Naive thymus-derived CD4-positive, alpha-beta T cell (primary cell): ENCODE measurements around the gene RPL18. TPM values are rescaled to one million over a fixed set of nuclear protein-coding genes. Genes with fewer than 3 reads are reported as not detected.

Experiments
- ATAC-seq: fragments of 150-1000 bp; cut with Tn5 transposase; 2 replicates; pipeline ENCODE4 v1.10.0; 2021; ENCODE audit warnings: mild to moderate bottlenecking, moderate library complexity
- CTCF ChIA-PET: fragments of 350-600 bp; sonication (Branson Sonifier 250); formaldehyde crosslinking; loops from one replicate; lab custom pipeline; 2021; ENCODE audit warnings: antibody characterized with exemption; lab: Charles Lee
- POLR2A ChIA-PET: fragments of 350-600 bp; sonication (Branson Sonifier 250); formaldehyde crosslinking; loops from one replicate; lab custom pipeline; 2021; ENCODE audit warnings: antibody characterized with exemption, inconsistent platforms; lab: Charles Lee
- DNase-seq, 9 donors: peaks; one replicate each; pipeline versions ENCODE4 v3.0.0 to v3.0.0-alpha.2; 2020 to 2022; ENCODE audit warnings: mixed read lengths in 1 of 9
- H3K27ac ChIP-seq: one replicate; pipeline ENCODE4 v1.7.0; 2013; ENCODE audit warnings: mild to moderate bottlenecking, low read depth, low read length, moderate library complexity
- H3K27me3 ChIP-seq, 2 donors: one replicate each; pipeline ENCODE4 v1.7.0; 2013; ENCODE audit warnings: low read length in 2 of 2, mild to moderate bottlenecking in 2 of 2, moderate library complexity in 2 of 2; ENCODE audit not compliant: control insufficient read depth in 2 of 2, insufficient read depth in 2 of 2
- H3K36me3 ChIP-seq, 3 experiments: 1 replicate in 2 of 3; 2 replicates in 1 of 3; pipeline ENCODE4 v1.7.0; 2013; ENCODE audit warnings: low read length in 3 of 3, mild to moderate bottlenecking in 3 of 3, moderate library complexity in 1 of 3; ENCODE audit not compliant: insufficient read depth in 3 of 3, control insufficient read depth in 2 of 3
- H3K4me1 ChIP-seq, 2 donors: one replicate each; pipeline ENCODE4 v1.7.0; 2013; ENCODE audit warnings: low read length in 2 of 2, mild to moderate bottlenecking in 2 of 2, moderate library complexity in 1 of 2; ENCODE audit not compliant: control insufficient read depth in 2 of 2, insufficient read depth in 2 of 2
- H3K4me3 ChIP-seq: 2 replicates; pipeline ENCODE4 v1.7.0; 2013; ENCODE audit warnings: mild to moderate bottlenecking, low read length
- H3K9me3 ChIP-seq, 3 experiments: 1 replicate in 2 of 3; 2 replicates in 1 of 3; pipeline ENCODE4 v1.7.0; 2013; ENCODE audit warnings: low read length in 3 of 3; ENCODE audit not compliant: control insufficient read depth in 2 of 3
- H3K27ac Mint-ChIP-seq, 9 donors: one replicate each; pipeline ENCODE4 v1.8.0; 2020 to 2022; ENCODE audit warnings: mixed read lengths in 9 of 9, mild to moderate bottlenecking in 8 of 9, moderate library complexity in 5 of 9, inconsistent platforms in 2 of 9
- H3K27me3 Mint-ChIP-seq, 5 donors: one replicate each; pipeline ENCODE4 v1.8.0; 2021 to 2022; ENCODE audit warnings: mixed read lengths in 5 of 5, mild to moderate bottlenecking in 1 of 5
- H3K36me3 Mint-ChIP-seq, 5 donors: one replicate each; pipeline ENCODE4 v1.8.0; 2020 to 2022; ENCODE audit warnings: mixed read lengths in 5 of 5, mild to moderate bottlenecking in 3 of 5, inconsistent platforms in 1 of 5
- H3K4me1 Mint-ChIP-seq, 7 donors: one replicate each; pipeline ENCODE4 v1.8.0; 2020 to 2022; ENCODE audit warnings: mixed read lengths in 7 of 7, mild to moderate bottlenecking in 3 of 7, inconsistent platforms in 1 of 7
- H3K4me3 Mint-ChIP-seq, 10 donors: one replicate each; pipeline ENCODE4 v1.8.0; 2020 to 2022; ENCODE audit warnings: mild to moderate bottlenecking in 10 of 10, mixed read lengths in 10 of 10, moderate library complexity in 6 of 10, inconsistent platforms in 2 of 10
- H3K9me3 Mint-ChIP-seq, 11 donors: one replicate each; pipeline ENCODE4 v1.8.0; 2020 to 2022; ENCODE audit warnings: mixed read lengths in 11 of 11, mild to moderate bottlenecking in 4 of 11, inconsistent platforms in 1 of 11, moderate library complexity in 1 of 11
- intact Hi-C, 2 donors: fragments of 100-400 bp; cut with micrococcal nuclease; formaldehyde crosslinking; loops; one replicate each; pipeline ENCODE4 v1.15.1; 2023
- polyA plus RNA-seq, 2 donors: library from polyadenylated mRNA; unstranded; fragments of 300-500 nt; fragmentation: Illumina TruSeq; gene quantifications; one replicate each; pipeline ENCODE4 v1.2.3, GENCODE V29; 2021
- total RNA-seq, 6 experiments: library from RNA in 5 of 6; stranded (reverse) in 5 of 6; gene quantifications; 1 replicate in 5 of 6; 2 replicates in 1 of 6; pipeline ENCODE4 v1.2.3 and lab custom pipeline; 2021 to 2026

RPL18 gene
- total and polyA plus RNA-seq, 7 experiments from 2014 or later = 1,570 to 2,826 (median 2,813) TPM

DNA sequence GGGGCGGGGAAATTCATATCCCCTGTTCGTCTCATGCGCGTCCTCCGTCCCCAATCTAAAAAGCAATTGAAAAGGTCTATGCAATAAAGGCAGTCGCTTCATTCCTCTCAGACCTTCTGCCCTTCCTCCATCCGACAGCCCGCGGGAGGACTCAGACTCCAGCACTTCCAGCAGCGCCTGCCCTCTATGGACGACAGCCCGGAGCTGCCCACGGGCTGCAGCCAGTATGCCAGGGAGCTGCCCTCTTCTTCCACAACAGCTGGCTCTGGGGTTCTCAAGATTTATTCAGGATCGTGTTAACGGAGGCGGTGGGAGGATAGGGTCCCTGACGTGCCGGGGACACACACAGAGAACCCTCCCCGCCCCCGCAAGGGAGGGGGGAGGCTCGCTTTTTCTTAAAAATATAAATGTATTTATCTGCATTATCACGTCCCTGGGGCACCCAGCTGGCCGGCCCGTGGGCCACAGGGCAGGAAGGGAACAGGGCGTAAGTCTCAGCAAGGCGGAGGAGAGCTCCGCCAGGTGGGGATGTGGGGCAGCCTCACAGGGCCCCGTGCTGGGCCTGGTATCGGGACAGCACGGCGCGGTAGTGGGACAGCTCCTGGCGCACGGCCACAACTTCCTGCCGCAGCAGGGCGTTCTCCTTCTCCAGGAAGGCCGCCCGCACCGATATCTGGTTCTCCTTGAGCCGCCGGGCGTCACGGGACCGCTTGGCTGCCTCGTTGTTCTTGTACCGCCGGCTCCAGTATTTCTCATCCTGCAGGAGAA is 11.5 kb upstream of the RPL18 start:
- no peak for ATAC-seq
- Histone ChIP-seq H3K36me3 (peaks cover 4 to 65% (median 11%) of the 10 kb centered on the region in 3 experiments), H3K4me3 (no peak overlapping the region), H3K27ac (peak overlapping the region; percentile 11), H3K27me3 (no peaks in the 10 kb centered on the region), H3K4me1 (peaks cover 29 to 32% of the 10 kb centered on the region in 2 donors), H3K9me3 (no peaks in the 10 kb centered on the region)
- intact Hi-C loops = loop anchor here (10.0 kb wide), 3 partner anchors 484 to 1244 kb away; partner anchors contain the start of genes AKT1S1 (in 1 of the 2), C19orf73 (in 1 of the 2), LIN7B (in 1 of the 2) and PPFIA3 (in 1 of the 2)
- H3K27ac Mint-ChIP-seq = peak overlapping the region in 5 of 9 donors; percentile 41 to 79 (median 56)
- peaks cover 0 to 5% (median 0%) of the 10 kb centered on the region in 11 donors for H3K9me3 Mint-ChIP-seq
- peaks cover 0 to 13% (median 4%) of the 10 kb centered on the region in 5 donors for H3K36me3 Mint-ChIP-seq
- ChIA-PET CTCF (no interaction called here), POLR2A (interaction anchor here (0.7 to 7.5 kb wide), 5 partner anchors 8 to 107 kb away, joined by 3 to 73 read pairs (median 6); partner anchors contain the start of genes CA11, RPL18 and SPHK2)
- peak overlapping the region in 4 of 10 donors; percentile 23 to 38 (median 32) for H3K4me3 Mint-ChIP-seq
- DNase-seq = no peak
- no peaks in the 10 kb centered on the region for H3K27me3 Mint-ChIP-seq
- H3K4me1 Mint-ChIP-seq = peaks cover 4 to 45% (median 34%) of the 10 kb centered on the region in 7 donors

DNA sequence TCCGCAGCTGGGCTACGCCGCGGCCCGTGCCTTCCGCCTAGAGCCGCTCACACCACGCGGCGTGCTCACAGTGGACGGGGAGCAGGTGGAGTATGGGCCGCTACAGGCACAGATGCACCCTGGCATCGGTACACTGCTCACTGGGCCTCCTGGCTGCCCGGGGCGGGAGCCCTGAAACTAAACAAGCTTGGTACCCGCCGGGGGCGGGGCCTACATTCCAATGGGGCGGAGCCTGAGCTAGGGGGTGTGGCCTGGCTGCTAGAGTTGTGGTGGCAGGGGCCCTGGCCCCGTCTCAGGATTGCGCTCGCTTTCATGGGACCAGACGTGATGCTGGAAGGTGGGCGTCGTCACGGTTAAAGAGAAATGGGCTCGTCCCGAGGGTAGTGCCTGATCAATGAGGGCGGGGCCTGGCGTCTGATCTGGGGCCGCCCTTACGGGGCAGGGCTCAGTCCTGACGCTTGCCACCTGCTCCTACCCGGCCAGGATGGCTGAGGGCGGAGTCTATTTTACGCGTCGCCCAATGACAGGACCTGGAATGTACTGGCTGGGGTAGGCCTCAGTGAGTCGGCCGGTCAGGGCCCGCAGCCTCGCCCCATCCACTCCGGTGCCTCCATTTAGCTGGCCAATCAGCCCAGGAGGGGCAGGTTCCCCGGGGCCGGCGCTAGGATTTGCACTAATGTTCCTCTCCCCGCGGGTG is 10.8 kb upstream of the RPL18 start:
- H3K9me3 Mint-ChIP-seq = no peaks in the 10 kb centered on the region
- Histone ChIP-seq H3K36me3 (peaks cover 4 to 65% (median 11%) of the 10 kb centered on the region in 3 experiments), H3K4me3 (no peak overlapping the region), H3K27me3 (no peaks in the 10 kb centered on the region), H3K27ac (no peak overlapping the region), H3K9me3 (no peaks in the 10 kb centered on the region), H3K4me1 (peaks cover 23 to 27% of the 10 kb centered on the region in 2 donors)
- H3K27ac Mint-ChIP-seq = peak overlapping the region in 3 of 9 donors; percentile 9 to 76 (median 13)
- POLR2A ChIA-PET = interaction anchor here (0.6 to 7.5 kb wide), 5 partner anchors 7 to 143 kb away, joined by 3 to 73 read pairs (median 6); partner anchors contain the start of genes CA11, RPL18 and SPHK2
- peaks cover 8 to 46% (median 35%) of the 10 kb centered on the region in 7 donors for H3K4me1 Mint-ChIP-seq
- H3K27me3 Mint-ChIP-seq = no peaks in the 10 kb centered on the region
- DNase-seq (peak in 3 of 9 donors; percentile 29 to 37 (median 32)), ATAC-seq (no peak)
- H3K4me3 Mint-ChIP-seq = peak overlapping the region in 2 of 10 donors; percentile 17 to 36
- peaks cover 0 to 13% (median 4%) of the 10 kb centered on the region in 5 donors for H3K36me3 Mint-ChIP-seq
- intact Hi-C loops = loop anchor here (10.0 kb wide), 3 partner anchors 485 to 1245 kb away; partner anchors contain the start of genes AKT1S1 (in 1 of the 2), C19orf73 (in 1 of the 2), LIN7B (in 1 of the 2) and PPFIA3 (in 1 of the 2)
- CTCF ChIA-PET = no interaction called here

DNA sequence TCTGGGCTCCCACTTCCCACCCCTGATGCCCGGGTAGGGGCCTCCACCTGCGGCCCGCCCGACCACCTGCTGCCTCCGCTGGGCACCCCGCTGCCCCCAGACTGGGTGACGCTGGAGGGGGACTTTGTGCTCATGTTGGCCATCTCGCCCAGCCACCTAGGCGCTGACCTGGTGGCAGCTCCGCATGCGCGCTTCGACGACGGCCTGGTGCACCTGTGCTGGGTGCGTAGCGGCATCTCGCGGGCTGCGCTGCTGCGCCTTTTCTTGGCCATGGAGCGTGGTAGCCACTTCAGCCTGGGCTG is 10.3 kb upstream of the RPL18 start:
- peaks cover 8 to 46% (median 35%) of the 10 kb centered on the region in 7 donors for H3K4me1 Mint-ChIP-seq
- CTCF ChIA-PET = no interaction called here
- H3K4me1 ChIP-seq = peaks cover 19 to 24% of the 10 kb centered on the region in 2 donors

DNA sequence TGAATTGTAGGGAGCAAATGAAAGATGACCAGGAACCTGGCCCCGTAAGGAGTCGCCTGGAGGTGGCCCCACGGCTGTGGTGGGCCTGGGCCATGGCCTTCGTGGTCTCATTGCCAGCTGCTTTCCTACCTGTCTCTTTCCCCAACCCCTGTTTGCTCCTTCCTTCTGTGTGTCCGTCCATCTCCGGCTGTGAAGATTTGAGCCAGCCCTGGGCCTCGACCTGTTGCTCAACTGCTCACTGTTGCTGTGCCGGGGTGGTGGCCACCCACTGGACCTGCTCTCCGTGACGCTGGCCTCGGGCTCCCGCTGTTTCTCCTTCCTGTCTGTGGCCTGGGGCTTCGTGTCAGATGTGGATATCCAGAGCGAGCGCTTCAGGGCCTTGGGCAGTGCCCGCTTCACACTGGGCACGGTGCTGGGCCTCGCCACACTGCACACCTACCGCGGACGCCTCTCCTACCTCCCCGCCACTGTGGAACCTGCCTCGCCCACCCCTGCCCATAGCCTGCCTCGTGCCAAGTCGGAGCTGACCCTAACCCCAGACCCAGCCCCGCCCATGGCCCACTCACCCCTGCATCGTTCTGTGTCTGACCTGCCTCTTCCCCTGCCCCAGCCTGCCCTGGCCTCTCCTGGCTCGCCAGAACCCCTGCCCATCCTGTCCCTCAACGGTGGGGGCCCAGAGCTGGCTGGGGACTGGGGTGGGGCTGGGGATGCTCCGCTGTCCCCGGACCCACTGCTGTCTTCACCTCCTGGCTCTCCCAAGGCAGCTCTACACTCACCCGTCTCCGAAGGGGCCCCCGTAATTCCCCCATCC is 9.7 kb upstream of the RPL18 start:
- intact Hi-C loops = no loop called here
- Histone ChIP-seq H3K27me3 (no peaks in the 10 kb centered on the region), H3K4me3 (no peak overlapping the region), H3K36me3 (peaks cover 4 to 64% (median 11%) of the 10 kb centered on the region in 3 experiments), H3K9me3 (no peaks in the 10 kb centered on the region), H3K4me1 (peaks cover 17 to 21% of the 10 kb centered on the region in 2 donors), H3K27ac (no peak overlapping the region)
- H3K4me1 Mint-ChIP-seq = peaks cover 10 to 47% (median 33%) of the 10 kb centered on the region in 7 donors
- H3K27me3 Mint-ChIP-seq = no peaks in the 10 kb centered on the region
- ATAC-seq (no peak), DNase-seq (peak in 1 of 9 donors; percentile 5)
- H3K36me3 Mint-ChIP-seq = peaks cover 0 to 15% (median 4%) of the 10 kb centered on the region in 5 donors
- H3K9me3 Mint-ChIP-seq = peaks cover 0 to 3% (median 0%) of the 10 kb centered on the region in 11 donors
- peak overlapping the region in 1 of 10 donors; percentile 38 for H3K4me3 Mint-ChIP-seq
- ChIA-PET CTCF (no interaction called here), POLR2A (interaction anchor here (0.8 to 7.5 kb wide), 5 partner anchors 9 to 17 kb away, joined by 4 to 73 read pairs (median 4); partner anchors contain the start of genes RPL18 and SPHK2)
- H3K27ac Mint-ChIP-seq = peak overlapping the region in 1 of 9 donors; percentile 56

More for the DNA sequence above, 10.3 kb upstream of the RPL18 start:
- no peak for ATAC-seq
- Histone ChIP-seq H3K4me3 (no peak overlapping the region), H3K27ac (no peak overlapping the region), H3K27me3 (no peaks in the 10 kb centered on the region), H3K9me3 (no peaks in the 10 kb centered on the region), H3K36me3 (peaks cover 4 to 65% (median 11%) of the 10 kb centered on the region in 3 experiments)
- no peaks in the 10 kb centered on the region for H3K27me3 Mint-ChIP-seq
- no peak overlapping the region for H3K4me3 Mint-ChIP-seq
- POLR2A ChIA-PET = interaction anchor here (0.6 to 7.5 kb wide), 2 partner anchors 12 to 142 kb away, joined by 5 to 73 read pairs; partner anchors contain the start of genes RPL18 and SPHK2
- peak overlapping the region in 1 of 9 donors; percentile 13 for H3K27ac Mint-ChIP-seq
- intact Hi-C loops = no loop called here
- no peak for DNase-seq
- no peaks in the 10 kb centered on the region for H3K9me3 Mint-ChIP-seq
- peaks cover 0 to 13% (median 4%) of the 10 kb centered on the region in 5 donors for H3K36me3 Mint-ChIP-seq

DNA sequence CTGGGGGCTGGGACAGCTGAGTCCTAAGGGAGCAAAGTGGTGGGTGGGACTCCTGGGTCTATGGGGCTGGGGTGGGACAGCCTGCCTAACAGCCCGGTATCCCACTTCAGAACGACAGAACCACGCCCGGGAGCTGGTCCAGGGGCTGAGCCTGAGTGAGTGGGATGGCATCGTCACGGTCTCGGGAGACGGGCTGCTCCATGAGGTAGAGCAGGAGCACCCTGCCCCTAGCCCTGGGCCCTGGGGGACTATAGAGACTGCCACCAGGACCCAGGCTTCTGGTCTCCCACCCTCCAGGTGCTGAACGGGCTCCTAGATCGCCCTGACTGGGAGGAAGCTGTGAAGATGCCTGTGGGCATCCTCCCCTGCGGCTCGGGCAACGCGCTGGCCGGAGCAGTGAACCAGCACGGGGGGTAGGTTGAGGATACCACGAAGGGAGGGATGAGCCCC is 8.9 kb upstream of the RPL18 start:
- peaks cover 16 to 20% of the 10 kb centered on the region in 2 donors for H3K4me1 ChIP-seq

More for the DNA sequence above, 8.9 kb upstream of the RPL18 start:
- H3K27ac ChIP-seq = no peak overlapping the region
- intact Hi-C loops = no loop called here
- H3K9me3 ChIP-seq = no peaks in the 10 kb centered on the region
- H3K36me3 ChIP-seq = peaks cover 1 to 56% (median 6%) of the 10 kb centered on the region in 3 experiments
- no peak overlapping the region for H3K4me3 ChIP-seq
- H3K27me3 ChIP-seq = no peaks in the 10 kb centered on the region
- no peak for DNase-seq
- no peaks in the 10 kb centered on the region for H3K27me3 Mint-ChIP-seq
- POLR2A ChIA-PET = interaction anchor here (0.6 to 7.5 kb wide), 7 partner anchors 9 to 263 kb away, joined by 4 to 73 read pairs (median 4); partner anchors contain the start of genes RPL18 and SPHK2
- no peak overlapping the region for H3K4me3 Mint-ChIP-seq
- peaks cover 0 to 3% (median 0%) of the 10 kb centered on the region in 11 donors for H3K9me3 Mint-ChIP-seq
- CTCF ChIA-PET = no interaction called here
- peak overlapping the region in 1 of 9 donors; percentile 88 for H3K27ac Mint-ChIP-seq
- ATAC-seq = no peak
- H3K36me3 Mint-ChIP-seq = peaks cover 0 to 13% (median 9%) of the 10 kb centered on the region in 5 donors
- peaks cover 16 to 47% (median 35%) of the 10 kb centered on the region in 7 donors for H3K4me1 Mint-ChIP-seq
